ENCODE data around the gene WWOX. TPM values are rescaled to one million over a fixed set of nuclear protein-coding genes. Genes with fewer than 3 reads are reported as not detected.

Gene WWOX
- total RNA-seq, 1 experiment from 2014 or later: 28.3 TPM

DNA sequence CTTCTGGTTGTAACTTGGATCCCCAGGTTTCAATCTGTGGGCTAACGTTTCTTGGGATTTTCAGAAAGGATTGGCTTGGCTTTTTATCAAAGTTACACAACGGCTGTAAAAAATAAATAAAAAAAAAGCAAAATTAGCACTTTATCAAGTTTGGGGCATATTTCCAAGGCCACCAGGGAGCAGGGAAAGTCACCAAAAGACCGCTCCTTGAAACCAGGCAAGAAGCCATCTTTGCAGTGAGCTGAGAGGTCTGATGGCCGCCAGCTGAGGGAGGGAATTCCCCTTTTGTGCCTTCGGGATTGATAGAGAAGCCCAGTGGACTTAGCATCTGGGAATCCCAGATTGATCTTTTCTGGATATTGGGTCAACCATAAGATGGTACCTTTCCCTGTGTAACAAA lies 192.2 kb downstream of the WWOX start:
- Histone ChIP-seq H3K27ac (ENCODE audit: low read length) (no peak overlapping the region), H3K9me2 (replicated peaks; ENCODE audit: low read length) (no peaks in the 10 kb centered on the region), H3K36me3 (ENCODE audit: low read depth, low read length) (no peaks in the 10 kb centered on the region), H3K9me3 (ENCODE audit: low read length) (no peaks in the 10 kb centered on the region), H3K9ac (ENCODE audit: low read length) (no peak overlapping the region), H3K4me3 (ENCODE audit: low read length) (no peak overlapping the region), H3F3A (ENCODE audit: low read length, unreplicated experiment) (no peaks in the 10 kb centered on the region), H4K20me1 (ENCODE audit: low read length) (no peaks in the 10 kb centered on the region), H3K4me2 (ENCODE audit: low read length) (no peak overlapping the region), H3K4me1 (ENCODE audit: insufficient read depth, low read length) (no peaks in the 10 kb centered on the region), H2AFZ (ENCODE audit: low read length) (no peak overlapping the region), H3K79me2 (ENCODE audit: low read length) (no peaks in the 10 kb centered on the region), H3K27me3 (ENCODE audit: low read length) (no peaks in the 10 kb centered on the region)
- ChIA-PET CTCF (no interaction called here), POLR2A (ENCODE audit: unreplicated experiment) (no interaction called here)
- ATAC-seq (no peak), DNase-seq (no peak)
- no TSS peak for BruUV-seq (replicated peaks)
- intact Hi-C loops (cut with micrococcal nuclease): no loop called here
- TF ChIP-seq, protein P1, sequence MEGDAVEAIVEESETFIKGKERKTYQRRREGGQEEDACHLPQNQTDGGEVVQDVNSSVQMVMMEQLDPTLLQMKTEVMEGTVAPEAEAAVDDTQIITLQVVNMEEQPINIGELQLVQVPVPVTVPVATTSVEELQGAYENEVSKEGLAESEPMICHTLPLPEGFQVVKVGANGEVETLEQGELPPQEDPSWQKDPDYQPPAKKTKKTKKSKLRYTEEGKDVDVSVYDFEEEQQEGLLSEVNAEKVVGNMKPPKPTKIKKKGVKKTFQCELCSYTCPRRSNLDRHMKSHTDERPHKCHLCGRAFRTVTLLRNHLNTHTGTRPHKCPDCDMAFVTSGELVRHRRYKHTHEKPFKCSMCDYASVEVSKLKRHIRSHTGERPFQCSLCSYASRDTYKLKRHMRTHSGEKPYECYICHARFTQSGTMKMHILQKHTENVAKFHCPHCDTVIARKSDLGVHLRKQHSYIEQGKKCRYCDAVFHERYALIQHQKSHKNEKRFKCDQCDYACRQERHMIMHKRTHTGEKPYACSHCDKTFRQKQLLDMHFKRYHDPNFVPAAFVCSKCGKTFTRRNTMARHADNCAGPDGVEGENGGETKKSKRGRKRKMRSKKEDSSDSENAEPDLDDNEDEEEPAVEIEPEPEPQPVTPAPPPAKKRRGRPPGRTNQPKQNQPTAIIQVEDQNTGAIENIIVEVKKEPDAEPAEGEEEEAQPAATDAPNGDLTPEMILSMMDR (conservative IDR thresholded peaks at IDR 0.05; ENCODE audit: low read depth, low read length): no peak
- no peak for TF ChIP-seq EZH2phosphoT487 (IDR thresholded peaks at IDR 0.05; ENCODE audit: borderline replicate concordance, low read length)
- no peak for TF ChIP-seq EZH2 (IDR thresholded peaks at IDR 0.05; ENCODE audit: low read length, unreplicated experiment)

DNA sequence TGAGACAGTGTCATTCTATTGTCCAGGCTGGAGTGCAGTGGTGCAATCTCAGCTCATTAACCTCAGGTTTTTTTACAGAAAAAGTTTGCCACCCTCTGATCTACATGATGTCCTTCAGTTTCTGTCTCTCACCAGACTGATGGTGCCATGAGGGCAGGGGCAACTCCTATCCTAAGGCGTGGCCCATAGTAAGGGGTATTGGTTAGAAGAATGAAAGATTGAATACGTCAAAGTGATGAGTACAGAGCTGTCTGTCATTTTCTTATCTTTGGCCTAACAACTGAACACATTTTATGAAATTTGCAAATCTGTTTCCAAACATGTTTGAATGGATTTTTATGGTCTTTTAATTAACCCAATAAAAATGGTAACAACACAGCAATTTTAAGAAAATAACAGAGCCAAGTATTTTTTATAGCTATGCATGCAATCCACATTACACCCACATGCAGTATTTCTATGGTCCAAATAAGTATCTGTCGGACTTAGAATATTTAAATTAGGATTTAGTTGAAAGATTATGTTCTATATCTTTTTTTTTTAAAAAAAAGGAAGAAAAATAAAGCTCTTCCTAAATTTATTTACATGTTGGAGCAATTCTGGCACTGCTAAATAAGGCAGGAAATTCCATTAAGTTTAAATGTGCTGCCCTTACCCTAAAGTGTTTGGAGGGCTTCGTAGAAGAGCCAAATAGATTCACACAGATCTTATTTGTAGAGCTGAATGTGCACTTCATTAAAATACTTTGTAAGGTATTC lies 192.8 kb downstream of the WWOX start:
- H3K27ac ChIP-seq (ENCODE audit: low read length): no peak overlapping the region
- H3K36me3 ChIP-seq (ENCODE audit: low read depth, low read length): no peaks in the 10 kb centered on the region
- H3F3A ChIP-seq (ENCODE audit: low read length, unreplicated experiment): no peaks in the 10 kb centered on the region
- H3K9me2 ChIP-seq (replicated peaks; ENCODE audit: low read length): no peaks in the 10 kb centered on the region
- no peaks in the 10 kb centered on the region for H3K79me2 ChIP-seq (ENCODE audit: low read length)
- H2AFZ ChIP-seq (ENCODE audit: low read length): no peak overlapping the region
- H3K4me2 ChIP-seq (ENCODE audit: low read length): no peak overlapping the region
- no peaks in the 10 kb centered on the region for H3K9me3 ChIP-seq (ENCODE audit: low read length)
- intact Hi-C loops (cut with micrococcal nuclease): no loop called here
- no peak for TF ChIP-seq EZH2 (IDR thresholded peaks at IDR 0.05; ENCODE audit: low read length, unreplicated experiment)
- no peak for TF ChIP-seq EZH2phosphoT487 (IDR thresholded peaks at IDR 0.05; ENCODE audit: borderline replicate concordance, low read length)
- TF ChIP-seq, protein P1 (conservative IDR thresholded peaks at IDR 0.05; ENCODE audit: low read depth, low read length): no peak
- CTCF ChIA-PET: no interaction called here
- H3K27me3 ChIP-seq (ENCODE audit: low read length): no peaks in the 10 kb centered on the region
- no peak for ATAC-seq
- no peak for DNase-seq
- POLR2A ChIA-PET (ENCODE audit: unreplicated experiment): no interaction called here
- H4K20me1 ChIP-seq (ENCODE audit: low read length): no peaks in the 10 kb centered on the region
- BruUV-seq (replicated peaks): no TSS peak
- H3K4me3 ChIP-seq (ENCODE audit: low read length): no peak overlapping the region
- H3K9ac ChIP-seq (ENCODE audit: low read length): no peak overlapping the region
- H3K4me1 ChIP-seq (ENCODE audit: insufficient read depth, low read length): no peaks in the 10 kb centered on the region

DNA sequence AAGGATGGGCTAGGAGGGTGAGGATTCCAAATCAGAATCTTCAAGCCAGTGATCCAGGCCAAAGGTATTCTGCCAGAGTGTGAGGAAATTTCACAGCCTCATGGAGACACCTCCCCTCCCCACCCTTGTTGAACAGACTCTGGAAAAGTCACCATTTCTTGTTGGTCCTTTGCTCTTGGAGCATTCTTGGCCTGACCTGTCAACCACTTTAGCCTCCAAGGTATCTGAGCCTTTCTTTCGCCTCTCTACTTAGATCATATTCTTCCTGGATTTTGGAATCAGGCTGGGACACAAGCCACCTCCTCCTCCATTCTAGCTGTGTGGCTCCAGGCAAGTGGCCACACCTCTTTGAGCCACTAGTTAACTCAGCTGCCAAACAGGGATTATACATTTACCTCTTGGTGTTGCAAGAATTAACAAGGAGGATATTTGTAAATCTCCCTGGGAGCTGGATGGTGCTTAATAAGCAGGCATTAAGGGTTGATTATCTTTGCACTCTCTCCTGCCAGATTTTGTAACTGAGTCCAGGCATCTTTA lies 193.5 kb downstream of the WWOX start:
- no peak for ATAC-seq
- CTCF ChIA-PET: no interaction called here
- BruUV-seq (replicated peaks): no TSS peak

More for the DNA sequence above, 193.5 kb downstream of the WWOX start:
- no peak overlapping the region for H3K4me2 ChIP-seq (ENCODE audit: low read length)
- no peak overlapping the region for H2AFZ ChIP-seq (ENCODE audit: low read length)
- no peaks in the 10 kb centered on the region for H3K4me1 ChIP-seq (ENCODE audit: insufficient read depth, low read length)
- H3K79me2 ChIP-seq (ENCODE audit: low read length): no peaks in the 10 kb centered on the region
- no peak for DNase-seq
- no peaks in the 10 kb centered on the region for H3F3A ChIP-seq (ENCODE audit: low read length, unreplicated experiment)
- no peaks in the 10 kb centered on the region for H3K9me2 ChIP-seq (replicated peaks; ENCODE audit: low read length)
- H3K36me3 ChIP-seq (ENCODE audit: low read depth, low read length): no peaks in the 10 kb centered on the region
- H3K27me3 ChIP-seq (ENCODE audit: low read length): no peaks in the 10 kb centered on the region
- no peaks in the 10 kb centered on the region for H3K9me3 ChIP-seq (ENCODE audit: low read length)
- no peak overlapping the region for H3K4me3 ChIP-seq (ENCODE audit: low read length)
- H4K20me1 ChIP-seq (ENCODE audit: low read length): no peaks in the 10 kb centered on the region
- TF ChIP-seq, protein P1 (conservative IDR thresholded peaks at IDR 0.05; ENCODE audit: low read depth, low read length): no peak
- no peak for TF ChIP-seq EZH2phosphoT487 (IDR thresholded peaks at IDR 0.05; ENCODE audit: borderline replicate concordance, low read length)
- no peak for TF ChIP-seq EZH2 (IDR thresholded peaks at IDR 0.05; ENCODE audit: low read length, unreplicated experiment)
- POLR2A ChIA-PET (ENCODE audit: unreplicated experiment): no interaction called here
- intact Hi-C loops (cut with micrococcal nuclease): no loop called here
- H3K9ac ChIP-seq (ENCODE audit: low read length): no peak overlapping the region
- no peak overlapping the region for H3K27ac ChIP-seq (ENCODE audit: low read length)
